Measurements from ENCODE around the gene FARP2.
"Not testable (repeated sequence)": the region's sequence is repeated elsewhere in the genome, so short reads cannot be mapped to it uniquely, and the experiment has no call there.

FARP2 gene

DNA sequence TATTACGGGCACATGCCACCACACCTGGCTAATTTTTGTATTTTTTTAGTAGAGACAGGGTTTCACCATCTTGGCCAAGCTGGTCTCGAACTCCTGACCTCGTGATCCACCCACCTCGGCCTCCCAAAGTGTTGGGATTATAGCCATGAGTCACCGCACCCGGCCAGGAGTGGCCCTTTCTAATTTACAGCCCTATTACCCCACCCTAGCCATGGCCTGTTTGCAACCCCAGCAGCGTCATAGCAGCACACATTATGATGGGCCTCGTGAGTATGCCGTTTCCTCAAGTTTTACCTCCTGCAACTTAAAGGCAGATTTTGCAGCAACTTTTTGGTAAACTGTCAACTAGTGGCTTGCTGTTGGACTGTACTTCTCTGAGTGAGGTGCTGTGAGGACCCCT is 97.8 kb downstream of the FARP2 start:
- not testable (repeated sequence) for DNase-seq (ENCODE audit: low read depth in 2 of 2)

DNA sequence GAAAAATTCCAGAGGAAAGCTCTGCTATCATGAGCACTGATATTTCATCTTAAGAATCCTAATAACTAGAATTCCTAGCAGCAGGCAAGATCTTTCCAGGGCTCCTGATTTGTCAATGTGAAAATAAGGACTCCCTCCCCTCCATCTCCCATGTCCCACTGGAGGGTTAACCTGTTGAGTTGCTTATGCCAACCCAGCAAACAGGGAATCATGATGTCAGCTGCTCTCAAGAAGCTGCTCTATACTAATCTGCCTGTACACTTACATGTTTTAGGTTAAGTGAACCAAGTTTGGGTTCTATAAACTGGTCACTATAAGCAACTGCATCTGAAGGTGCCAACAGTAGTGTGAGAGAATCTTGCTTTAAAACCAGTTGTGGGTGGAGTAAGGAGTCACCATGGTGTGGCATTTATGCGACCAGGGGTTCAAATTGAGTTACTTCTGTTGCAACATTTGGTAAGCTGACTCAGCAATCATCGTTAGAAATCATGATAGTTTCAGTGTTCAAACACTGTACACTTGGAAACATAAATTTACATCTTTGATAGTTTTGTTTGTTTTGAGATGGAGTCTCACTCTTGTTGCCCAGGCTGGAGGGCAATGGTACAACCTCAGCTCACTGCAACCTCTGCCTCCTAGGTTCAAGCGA is 98.9 kb downstream of the FARP2 start:
- no peak for DNase-seq (ENCODE audit: low read depth in 2 of 2)

GRCh38 chr2:241456546-241456945 is 100.5 kb downstream of the FARP2 start:
- DNase-seq (ENCODE audit: low read depth in 2 of 2) = no peak

DNA sequence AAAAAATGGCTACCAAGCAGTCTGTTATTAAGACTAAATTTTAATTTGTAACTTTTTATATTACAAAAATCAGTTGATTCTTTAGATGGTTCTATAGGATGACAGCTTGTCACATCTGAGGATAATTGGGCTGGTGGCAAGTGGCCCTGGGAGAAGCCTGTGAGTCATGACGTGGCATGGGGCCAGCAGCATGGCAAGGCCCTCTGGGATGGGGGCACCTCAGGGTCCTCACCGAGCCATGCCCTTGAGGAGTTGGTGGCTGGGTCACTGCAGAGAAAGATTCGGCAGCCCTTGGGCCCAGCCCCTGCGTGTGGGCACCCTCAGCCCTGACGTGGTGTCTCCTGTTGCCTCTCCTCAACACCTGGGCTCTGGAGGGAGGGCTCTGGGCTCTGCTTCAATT is 102.6 kb downstream of the FARP2 start:
- DNase-seq (ENCODE audit: low read depth in 2 of 2) = no peak

DNA sequence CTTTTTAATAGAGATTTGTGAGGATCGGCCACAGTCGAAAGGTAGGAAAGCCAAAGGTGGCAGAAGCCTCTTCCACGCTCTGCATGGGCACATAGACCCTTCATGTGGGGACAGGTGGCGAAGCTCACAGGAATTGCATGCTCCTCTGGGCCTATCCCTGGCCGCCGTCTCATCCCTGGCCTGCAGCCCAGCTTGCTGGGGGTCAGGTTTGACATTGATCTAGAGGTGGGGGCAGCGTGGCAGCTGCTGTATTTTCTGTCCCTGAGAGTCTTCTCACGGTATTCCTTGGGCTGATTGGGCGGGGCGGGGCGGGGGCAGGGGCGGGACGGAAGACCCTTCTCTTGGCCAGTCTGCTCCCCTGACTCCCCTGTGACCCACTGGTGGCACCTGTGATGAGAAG is 103.4 kb downstream of the FARP2 start:
- no peak for DNase-seq (ENCODE audit: low read depth in 2 of 2)

DNA sequence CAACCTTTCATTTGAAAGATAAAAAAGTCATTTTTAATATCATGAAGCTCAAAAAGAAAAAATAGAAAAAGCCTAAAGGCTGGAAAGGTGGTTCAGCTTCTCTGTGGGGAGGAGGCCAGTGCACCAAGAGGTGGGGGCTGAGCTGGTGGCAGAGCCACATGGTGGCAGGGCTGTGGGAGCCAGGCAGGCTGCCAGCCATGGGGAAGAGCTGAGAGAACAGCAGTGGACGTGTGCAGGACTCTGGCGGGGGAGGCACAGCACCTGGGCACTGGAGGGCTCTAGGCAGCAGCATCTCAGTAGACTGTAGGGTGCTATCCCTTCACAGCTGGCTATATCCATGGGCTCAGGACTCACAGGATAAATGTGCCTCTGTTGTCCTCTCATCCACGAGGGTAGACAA is 104.5 kb downstream of the FARP2 start:
- DNase-seq (ENCODE audit: low read depth in 2 of 2) = no peak

DNA sequence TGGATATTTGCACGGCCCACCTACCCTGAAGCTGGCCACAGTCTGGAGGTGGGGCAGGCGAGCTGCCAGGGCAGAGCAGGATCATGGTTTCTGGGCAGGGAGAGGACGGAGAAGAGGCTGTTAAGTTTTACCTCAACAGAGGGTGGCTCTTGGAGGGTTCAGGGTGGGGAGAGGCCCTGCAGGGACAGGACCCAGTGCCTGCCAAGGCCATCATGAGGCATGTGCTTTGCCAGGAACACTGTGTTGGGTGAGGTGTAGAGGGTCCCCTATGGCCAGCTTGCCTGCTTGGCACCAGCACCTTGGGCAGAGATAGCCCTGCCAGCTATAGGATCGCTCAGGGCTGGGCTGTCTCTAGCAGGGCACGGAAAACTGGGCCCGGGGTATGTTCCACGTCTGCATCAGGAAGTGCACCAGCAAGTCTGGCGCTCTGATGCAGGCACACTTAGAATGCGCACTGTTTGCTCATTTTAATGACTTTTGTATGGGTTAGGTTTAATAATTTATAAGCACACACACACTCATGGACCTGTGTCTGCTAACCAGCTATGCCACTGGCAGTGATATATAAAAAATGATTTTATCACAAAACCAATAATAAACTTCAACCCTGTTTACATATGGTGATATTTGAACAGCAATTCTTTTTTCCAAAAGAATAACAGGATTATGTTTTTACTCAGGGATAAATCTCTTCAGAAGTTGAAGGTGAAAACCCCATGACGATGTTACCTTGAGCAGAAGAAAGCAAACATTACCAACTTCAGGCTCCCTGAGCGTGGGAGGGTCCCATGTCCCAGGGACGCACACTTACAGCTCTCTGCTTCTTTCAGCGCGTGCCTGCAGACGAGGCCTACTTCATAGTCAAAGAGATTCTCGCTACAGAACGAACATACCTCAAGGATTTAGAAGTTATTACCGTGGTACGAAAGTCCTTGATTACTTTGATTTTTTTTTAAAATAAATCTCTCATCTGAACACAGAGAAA is 105.9 kb downstream of the FARP2 start:
- no peak for DNase-seq (ENCODE audit: low read depth in 2 of 2)

DNA sequence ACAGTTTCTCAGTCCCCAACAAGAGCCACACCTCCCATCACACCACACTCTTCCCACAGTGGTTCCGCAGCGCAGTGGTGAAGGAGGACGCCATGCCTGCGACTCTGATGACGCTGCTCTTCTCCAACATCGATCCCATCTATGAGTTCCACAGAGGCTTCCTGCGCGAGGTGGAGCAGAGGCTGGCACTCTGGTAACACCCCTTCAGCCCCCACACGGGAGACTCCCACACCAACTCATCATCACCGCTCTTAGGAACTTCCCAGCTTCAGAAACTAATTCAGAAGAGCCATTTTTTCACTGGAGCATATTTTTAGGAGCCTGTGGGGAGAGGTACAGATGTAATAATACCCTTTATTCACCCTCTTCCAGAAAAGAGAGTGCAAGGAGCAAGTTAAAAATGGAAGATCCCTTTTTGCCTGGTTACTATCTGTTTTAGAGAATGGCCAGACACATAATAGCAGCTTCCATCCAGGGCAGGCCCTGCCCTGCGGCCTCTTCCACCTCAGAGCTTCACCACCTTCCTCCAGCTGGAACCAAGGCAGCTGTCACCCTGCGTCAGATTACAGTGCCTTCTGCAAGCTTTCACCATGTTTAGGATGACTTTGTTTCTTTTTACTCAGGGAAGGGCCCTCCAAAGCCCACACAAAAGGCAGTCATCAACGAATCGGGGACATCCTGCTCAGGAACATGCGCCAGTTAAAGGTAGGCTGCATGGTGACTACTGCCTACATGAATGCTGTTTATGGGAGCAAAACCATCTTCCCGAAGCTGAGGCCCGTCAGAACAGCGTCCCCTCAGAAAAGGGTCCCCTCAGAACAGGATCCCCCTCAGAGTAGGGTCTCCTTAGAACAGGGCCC is 107.4 kb downstream of the FARP2 start:
- no peak for DNase-seq (ENCODE audit: low read depth in 2 of 2)

GRCh38 chr2:241465543-241465942 is 109.5 kb downstream of the FARP2 start:
- DNase-seq (ENCODE audit: low read depth in 2 of 2) = no peak

GRCh38 chr2:241466230-241466629 is 110.1 kb downstream of the FARP2 start:
- DNase-seq (ENCODE audit: low read depth in 2 of 2) = no peak

DNA sequence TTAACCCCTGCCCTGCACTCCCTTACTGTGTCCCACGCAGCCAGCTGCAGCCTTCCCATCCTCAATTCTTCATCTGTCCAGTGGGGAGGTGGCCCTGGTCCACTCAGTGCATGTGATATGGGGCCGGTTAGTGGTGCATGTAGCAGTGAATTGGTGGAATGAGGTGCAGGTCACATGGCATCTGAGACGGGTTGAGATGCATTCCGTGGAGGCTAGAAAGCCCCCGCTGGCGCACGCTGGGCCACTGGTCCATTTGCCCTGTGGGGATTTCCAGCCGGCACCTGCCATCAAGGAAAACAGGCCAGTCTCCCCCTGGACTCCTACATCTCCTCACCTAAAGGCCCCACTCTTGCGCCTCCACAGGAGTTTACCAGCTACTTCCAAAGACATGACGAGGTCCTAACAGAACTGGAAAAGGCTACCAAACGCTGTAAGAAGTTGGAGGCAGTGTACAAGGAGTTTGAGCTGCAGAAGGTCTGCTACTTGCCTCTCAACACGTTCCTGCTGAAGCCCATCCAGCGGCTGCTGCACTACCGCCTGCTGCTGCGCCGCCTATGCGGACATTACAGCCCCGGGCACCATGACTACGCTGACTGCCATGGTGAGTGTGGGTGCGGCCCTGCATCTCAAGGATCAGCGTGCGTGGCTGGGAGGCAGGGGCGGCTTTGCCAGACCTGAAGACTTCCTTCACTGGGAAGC is 111.8 kb downstream of the FARP2 start:
- no peak for DNase-seq (ENCODE audit: low read depth in 2 of 2)

DNA sequence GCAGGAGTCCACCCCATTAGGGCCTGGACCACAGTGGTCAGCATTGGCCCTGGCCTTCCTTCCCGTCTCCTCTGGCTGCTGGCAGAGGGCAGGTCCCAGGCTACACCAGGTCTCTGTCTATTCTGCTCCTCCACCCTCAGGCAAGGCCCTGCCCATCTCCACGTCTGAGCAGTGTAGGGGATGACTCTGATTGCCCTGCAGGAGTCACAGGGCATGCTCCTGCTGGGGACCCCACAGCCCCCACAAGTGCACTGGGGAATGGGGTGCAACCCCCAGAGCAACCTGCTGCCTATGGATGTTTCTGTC is 112.3 kb downstream of the FARP2 start:
- DNase-seq (ENCODE audit: low read depth in 2 of 2) = no peak

DNA sequence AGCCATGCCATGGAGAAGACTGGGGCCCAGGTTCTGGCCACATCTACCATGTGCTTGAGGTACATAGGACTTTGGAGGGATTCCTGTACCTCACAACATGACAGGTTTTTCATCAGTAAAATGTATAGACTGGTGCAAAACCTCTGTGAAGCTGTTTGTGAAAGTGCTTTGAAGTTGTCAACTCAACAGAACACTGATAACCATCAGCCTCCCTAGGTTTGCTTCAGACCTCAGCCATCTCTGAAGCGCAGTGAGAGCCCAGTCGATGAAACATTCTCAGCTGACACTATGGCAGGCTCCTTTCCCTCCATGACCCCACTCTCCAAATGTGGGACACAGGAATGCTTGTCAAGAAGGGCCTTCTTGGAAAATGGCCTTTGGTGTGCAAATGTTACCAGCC is 113.7 kb downstream of the FARP2 start:
- no peak for DNase-seq (ENCODE audit: low read depth in 2 of 2)

DNA sequence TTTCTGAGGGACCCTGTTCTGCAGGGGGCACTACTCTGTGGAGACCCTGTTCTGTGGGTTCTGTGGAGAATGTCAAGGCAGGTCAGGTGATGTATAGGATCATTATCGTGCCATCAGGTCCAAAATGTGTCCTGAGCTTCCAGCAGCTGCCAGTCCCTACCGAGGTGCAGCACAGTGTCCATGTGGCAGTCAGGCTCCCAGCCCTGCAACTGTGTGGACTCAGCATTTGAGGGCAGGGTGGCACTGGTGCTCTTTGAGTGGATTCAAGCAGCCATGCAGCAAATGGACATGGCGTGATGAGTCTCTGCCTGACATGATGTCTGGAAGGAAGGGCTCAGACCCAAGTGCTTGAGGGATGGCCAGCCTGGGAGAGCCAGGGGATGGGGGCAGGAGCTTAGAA is 117.3 kb downstream of the FARP2 start:
- no peak for DNase-seq (ENCODE audit: low read depth in 2 of 2)

- DNase-seq (ENCODE audit: low read depth in 2 of 2) = no peak
Measured at GRCh38 chr2:241475267-241475666, 119.2 kb downstream of the FARP2 start.

- no peak for DNase-seq (ENCODE audit: low read depth in 2 of 2)
Measured at GRCh38 chr2:241478166-241478565, 122.1 kb downstream of the FARP2 start.

DNA sequence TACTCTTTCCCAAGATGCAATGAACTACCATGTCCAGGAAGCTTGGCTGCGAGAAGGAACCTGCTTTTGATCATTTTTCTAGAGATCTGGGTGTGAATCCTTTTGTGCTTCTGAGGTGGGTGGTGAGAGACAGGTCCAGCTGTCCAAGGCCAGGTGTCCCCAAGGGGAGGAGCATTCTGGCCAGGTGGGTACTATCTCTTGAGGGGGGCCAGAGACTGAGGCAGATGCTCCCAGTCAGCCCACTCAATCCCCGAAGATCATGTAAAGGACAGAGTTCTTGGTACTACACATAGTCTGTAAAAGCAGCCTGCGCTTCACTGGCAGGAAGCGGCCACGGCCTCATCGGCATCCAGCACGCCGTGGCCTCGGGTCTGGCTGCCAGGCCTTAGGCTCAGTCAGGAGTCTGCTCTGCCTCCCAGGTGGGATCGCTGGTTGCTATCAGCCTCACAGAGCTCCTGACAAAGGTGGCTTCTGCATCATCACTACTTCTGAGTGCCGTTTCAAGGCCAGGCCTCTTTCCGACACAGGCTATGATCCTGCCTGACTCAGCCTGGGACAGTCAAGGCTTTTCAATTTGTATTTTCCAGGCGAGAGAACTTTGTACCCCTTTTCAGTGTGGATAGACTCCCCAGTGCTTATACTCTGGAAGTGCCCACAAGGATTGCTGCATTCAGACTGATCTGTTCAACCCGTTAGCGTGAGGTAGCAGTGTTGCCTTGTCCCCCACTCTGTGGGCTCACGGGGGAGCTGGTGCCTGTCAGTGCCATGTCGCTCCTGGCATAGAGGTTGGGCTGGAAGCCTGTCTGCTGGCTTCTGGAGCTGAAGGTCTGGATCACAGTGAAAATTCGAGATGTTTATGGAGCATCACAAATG is 123.2 kb downstream of the FARP2 start:
- no peak for DNase-seq (ENCODE audit: low read depth in 2 of 2)

DNA sequence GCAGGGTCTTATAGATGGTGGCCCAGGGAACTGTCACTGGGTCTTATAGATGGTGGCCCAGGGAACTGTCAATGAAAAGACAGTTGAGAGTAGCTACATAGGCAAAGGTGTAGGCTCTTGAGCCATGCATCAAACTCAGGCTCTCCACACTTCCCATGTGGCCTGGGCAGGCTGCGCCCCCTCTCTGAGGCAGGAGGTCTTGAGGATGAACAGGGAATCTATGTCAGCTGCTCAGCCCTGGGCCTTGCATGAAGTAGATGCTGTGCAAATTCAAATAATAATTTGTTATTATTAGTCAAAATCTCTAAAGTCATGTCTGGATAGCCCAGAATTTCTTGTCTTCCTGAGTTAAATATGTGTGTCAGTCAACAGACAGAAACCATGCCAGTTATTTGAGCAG is 125.6 kb downstream of the FARP2 start:
- DNase-seq (ENCODE audit: low read depth in 2 of 2) = no peak

DNA sequence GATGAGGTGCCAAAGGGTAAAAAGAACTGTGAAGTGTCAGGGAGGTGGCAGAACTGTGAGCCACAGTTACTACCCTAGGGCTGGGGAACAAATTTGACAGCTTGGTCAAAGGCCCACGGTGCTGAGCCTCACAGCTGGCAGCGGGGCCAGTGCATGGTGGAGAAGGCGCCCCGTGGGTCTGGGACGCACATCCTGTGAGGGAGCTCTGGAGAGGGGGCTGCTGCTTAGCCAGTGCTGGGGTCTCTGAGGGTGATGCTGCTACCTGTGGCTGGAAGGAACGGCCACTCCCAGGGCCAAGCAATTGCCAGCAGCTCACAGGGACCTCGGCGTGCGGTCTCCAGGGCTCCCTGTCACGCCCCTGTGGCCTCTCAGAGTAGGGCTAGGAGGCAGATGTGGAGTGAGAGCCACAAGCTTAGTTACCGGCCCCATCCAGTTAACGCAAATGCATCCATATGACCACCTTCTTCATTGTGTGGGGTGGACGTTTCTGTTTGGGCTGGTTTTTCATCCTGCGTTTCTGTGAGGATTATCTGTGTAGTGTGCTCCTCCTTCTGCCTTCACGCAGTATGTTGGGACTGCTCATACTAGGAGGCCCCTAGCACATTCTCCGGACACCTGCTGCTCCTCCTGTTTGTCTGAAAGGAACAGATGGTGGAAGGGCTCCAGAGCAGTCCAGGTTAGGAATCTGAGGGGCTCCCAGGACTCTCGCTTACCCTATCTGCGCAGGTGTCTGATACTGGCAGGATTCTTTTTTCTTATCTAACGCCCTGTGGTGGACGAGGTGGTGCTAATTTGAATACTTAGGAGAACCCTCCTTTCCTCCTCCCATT is 126.3 kb downstream of the FARP2 start:
- DNase-seq (ENCODE audit: low read depth in 2 of 2) = no peak

DNA sequence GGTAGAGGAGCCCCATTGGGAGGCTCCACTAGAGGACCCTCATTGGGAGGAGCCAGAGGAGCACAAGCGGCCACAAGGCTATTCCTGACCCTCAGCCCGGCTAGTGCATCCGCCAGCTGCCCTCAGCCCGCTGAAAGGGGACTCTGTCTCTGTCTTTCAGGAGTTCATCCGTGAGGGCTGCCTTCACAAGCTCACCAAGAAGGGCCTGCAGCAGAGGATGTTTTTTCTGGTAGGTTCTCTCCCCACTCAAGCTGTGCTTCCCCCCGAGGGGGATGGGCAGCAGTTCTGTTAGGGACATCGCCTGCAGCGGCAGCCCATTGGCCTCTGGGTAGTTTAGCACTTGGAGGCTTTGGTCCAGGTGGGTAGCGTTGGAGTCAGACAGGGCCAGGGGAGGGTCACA is 127.2 kb downstream of the FARP2 start:
- no peak for DNase-seq (ENCODE audit: low read depth in 2 of 2)

All from stimulated activated CD8-positive, alpha-beta memory T cell treated with anti-CD3 and anti-CD28 coated beads, Interleukin-7, amount 100 ng/mL, for 4 hours (primary cell).